GM08714 (cell line): Measurements from ENCODE around the gene KIAA0930.
A peak's percentile ranks its signal among the peaks of the same experiment; 100 is the strongest.
"Not testable (repeated sequence)": the region's sequence is repeated elsewhere in the genome, so short reads cannot be mapped to it uniquely, and the experiment has no call there.

Source experiments
- H3K4me3 ChIP-seq: fragments of 200-500 bp; sonication (Bioruptor generic); 2 replicates; pipeline ENCODE4 v1.5.1; 2014; ENCODE audit warnings: mild to moderate bottlenecking, low read length, inconsistent platforms
- ZNF274 ChIP-seq: IDR thresholded peaks from 2 replicates; pipeline ENCODE4 v1.6.1; 2012; ENCODE audit warnings: mild to moderate bottlenecking, low read depth, low read length

KIAA0930 gene

DNA sequence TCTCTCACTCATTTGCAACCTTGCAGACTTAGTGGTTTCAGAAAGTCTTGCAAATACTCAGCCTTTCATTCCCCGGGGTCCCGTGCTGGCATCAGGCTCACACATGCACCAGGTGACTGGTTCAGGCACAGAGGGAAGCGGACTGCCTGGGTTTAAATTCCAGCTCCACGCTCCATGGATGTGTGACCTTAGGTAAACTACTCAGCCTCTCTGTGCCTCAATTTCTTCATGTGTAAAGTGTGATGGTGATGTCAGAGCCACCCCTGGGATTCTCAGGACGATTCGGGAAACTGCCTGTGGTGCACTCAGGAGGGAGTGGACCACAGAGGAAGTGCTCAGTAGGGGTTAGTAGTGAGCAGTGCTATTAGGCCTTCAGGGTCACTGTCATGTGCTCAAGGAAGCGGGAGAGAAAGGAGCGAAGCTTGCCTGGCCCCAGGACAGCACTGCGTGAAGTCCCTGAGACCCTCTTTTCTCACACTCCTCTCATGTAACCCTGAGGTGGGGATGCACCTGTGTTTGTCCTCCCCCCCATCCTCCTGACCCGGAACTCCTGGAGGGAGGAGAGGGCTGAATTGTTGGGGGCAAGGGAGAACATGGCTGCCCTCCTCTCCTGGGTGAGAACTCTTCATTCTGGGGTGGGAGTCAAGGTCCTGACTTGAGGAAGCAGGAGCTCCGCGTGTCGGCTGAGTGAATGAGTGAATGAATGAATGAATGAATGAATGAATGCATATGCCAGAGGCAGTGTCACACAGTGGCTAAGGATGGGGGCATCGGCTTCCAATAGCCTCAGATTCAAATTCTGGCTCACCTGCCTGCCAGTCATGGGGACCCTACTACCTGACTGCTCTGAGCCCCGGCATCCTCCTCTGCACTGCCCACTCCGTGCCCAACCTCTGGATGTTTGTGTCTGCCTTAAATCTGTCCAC, 29.7 kb upstream of the KIAA0930 start:
- no peak for TF ChIP-seq ZNF274
- H3K4me3 ChIP-seq = no peak overlapping the region

DNA sequence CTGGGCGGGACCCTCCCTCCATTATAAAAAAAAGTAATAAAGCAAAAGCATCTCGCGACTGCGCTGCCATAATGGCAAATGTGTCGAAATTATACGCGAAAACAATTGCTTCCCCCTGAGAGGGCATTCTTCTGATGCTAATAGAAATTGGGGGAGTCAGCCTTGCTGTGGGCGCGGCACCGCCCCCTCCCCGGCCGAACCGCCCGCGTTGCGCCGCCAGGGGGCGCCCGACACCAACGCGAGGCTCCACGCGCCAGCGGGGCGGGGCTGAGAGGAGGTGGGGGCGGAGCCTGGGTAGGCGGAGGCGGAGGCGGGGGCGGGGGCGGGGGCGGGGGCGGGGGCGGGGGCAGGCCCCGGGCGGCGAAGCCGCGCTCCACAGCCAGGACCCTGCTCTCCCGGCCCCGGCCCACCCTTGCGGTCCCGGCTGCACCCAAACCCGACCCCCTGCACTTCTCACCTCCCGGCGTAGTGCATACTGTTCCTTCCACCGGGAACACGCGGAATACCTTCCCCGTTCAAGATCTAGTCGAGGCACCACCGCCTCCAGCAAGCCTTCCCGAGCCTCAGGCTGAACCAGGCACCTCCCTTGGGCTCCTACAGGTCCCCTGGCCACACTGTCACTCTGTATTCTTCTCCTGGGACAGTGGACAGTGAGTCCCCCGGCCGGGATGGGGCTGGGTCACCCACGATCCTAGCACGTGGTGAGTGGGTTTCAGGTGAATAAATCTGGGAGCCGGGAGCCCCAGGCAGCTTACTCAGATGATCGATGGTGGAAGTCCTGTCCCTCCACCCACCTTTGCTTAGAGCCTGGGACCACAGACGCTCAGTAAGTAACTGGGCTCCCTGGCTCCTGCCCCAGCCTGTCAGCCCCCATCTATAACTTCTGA, 28.5 kb upstream of the KIAA0930 start:
- H3K4me3 ChIP-seq = peak overlapping the region; percentile 75
- TF ChIP-seq ZNF274 = no peak

DNA sequence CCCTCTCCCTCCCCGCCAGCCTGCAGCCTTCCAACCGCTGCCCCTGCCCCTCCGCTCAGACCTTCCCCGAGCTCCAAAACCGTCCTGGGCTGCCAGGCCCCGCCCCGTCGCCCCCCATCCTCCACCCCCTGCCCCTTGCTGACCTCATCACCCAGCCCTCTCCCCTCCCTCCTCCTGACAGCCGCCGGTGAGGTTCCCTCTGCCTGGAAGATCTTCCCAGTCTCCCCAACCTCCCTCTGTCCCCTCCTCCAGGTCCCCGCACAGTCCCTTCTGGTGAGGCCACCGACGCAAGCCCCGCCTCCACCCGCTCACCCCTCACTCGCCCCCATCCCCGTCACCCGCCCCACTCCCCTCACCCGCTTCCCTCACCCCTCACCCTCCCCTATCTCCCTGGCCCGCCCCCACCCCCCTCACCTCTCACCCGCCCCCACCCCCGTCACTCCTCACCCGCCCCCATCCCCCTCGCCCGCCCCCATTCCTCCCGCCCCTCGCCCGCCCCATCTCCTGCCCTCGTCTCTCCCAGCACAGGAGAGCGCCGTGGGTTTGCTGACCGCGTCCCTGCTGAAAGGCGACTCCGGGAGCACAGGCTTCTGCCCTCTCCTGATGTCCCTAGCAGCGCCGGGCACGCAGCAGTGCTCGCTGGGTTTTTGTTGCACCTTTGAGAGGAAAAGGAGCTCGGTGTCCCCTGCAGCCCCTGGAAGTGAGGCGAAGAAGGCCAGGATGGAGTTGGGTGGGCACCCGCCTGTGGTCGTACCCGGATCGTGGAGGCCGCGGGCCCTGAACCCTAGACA, 27.7 kb upstream of the KIAA0930 start:
- TF ChIP-seq ZNF274 = no peak
- peak overlapping the region; percentile 75 for H3K4me3 ChIP-seq

DNA sequence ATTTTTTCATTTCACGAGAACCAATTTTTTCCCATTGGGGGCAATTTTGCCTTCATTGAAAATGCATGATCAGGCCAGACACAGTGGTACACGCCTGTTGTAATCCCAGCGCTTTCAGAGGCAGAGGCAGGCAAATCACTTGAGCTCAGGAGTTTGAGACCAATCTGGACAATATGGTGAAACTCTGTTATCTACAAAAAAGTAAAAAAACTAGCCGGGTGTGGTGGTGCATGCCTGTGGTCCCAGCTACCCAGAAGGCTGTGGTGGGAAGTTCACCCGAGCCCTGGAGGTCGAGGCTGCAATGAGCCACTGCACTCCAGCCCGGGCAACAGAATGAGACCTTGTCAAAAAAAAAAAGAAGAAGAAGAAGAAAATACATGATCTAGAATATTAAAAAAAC, 24.8 kb upstream of the KIAA0930 start:
- H3K4me3 ChIP-seq = no peak overlapping the region
- no peak for TF ChIP-seq ZNF274

DNA sequence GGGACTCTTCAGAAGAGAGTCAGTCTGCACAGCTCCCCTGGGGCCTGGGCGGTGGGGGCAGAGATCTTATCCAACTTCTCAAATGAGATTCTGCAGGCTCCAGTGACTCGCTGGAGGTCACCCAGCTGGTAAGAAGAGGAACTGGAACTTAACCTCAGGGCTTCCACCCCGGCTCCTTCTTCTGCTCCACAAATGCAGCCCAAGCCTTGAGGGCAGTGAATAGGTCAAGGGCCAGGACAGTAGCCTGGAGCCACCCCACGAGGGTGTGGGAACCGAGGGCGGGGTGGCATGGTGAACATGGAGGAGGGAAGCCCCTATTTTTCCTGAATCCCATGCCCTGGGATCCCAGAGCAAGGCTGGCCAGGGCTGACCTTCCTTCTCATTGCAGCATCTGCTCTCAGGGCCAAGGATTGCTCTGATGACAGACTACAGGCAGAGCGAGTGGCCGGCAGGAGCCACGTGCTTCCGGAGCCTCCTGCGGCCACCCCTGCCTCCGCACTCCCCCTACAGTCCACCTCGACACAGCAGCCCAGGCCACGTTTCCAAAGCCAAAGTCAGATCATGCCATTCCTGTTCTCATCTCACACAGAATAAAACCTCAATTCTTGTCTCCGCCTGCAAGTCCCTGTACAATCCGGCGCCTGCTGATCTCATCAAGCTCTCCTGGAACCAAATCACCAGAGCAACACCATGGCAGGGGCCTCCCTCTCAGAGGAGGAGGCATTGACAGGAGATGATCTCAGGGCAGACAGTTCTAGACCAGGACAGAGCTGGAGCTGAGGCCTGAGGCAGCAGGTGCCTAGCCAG, 23.0 kb upstream of the KIAA0930 start:
- no peak for TF ChIP-seq ZNF274
- H3K4me3 ChIP-seq = no peak overlapping the region; the same call in 1 of the 2 replicates

DNA sequence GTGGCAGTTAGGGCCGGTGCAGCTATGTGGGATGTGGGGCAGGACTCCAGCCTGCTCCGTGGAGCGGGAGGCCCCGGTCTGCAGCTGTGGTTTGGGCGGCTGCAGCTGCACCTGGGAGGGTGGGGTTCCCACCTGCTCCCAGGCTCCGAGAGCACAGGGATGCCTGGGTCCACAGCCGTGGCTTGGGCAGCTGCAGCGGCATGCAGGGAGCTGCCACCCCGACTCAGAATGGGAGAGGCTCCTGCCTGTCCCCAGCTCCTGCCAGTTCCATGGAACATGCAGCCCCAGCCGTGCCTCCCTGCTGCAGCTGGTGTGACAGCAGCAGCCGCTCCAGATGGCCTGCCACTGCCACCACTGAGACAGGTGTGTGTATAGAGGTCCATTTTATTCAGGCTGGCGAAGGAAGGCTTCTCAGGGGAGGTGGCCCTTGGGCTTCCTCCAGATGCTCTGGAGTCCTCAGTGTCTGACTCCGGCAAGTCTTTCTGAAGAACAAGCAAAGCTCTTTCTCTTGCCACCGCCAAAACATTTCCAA, 22.3 kb upstream of the KIAA0930 start:
- TF ChIP-seq ZNF274 = no peak
- peak overlapping the region; percentile 3; the same call in 1 of the 2 replicates for H3K4me3 ChIP-seq

DNA sequence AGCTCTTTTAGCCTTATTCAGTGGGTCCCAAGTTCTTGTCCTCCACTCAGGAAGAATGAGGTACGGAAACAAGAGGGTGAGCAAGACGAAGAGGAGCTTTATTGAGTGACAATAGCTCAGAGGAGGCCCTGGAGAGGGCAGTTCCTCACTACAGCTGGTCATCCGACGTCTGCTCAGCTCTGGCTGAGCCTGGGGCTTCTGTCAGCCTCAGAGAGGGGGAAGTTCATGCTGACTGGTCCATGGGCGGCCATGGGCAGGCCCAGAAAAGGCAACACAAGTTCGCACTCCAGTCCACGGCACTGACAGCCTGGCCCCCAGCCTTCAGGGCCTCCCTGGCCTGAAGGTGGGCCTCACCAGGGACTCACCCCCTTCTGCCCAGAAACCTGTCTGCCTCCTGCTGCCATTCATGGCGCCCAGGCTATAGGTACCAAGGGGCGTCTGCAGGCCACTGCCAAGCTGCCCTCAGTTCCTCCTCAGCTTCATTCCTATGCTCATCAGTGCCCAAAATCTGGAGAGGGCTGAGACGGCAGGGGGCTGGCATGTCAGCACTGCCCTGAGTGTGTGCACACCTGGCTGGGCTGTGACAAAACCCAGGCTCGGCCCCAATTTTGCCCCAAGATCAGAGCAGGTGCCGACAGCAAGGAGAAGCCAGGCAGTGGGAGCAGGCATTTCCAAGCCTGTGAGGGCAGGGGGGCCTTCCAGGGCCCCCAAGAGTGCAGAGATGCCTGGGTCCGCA, 21.7 kb upstream of the KIAA0930 start:
- H3K4me3 ChIP-seq = no peak overlapping the region; the same call in 1 of the 2 replicates
- no peak for TF ChIP-seq ZNF274

DNA sequence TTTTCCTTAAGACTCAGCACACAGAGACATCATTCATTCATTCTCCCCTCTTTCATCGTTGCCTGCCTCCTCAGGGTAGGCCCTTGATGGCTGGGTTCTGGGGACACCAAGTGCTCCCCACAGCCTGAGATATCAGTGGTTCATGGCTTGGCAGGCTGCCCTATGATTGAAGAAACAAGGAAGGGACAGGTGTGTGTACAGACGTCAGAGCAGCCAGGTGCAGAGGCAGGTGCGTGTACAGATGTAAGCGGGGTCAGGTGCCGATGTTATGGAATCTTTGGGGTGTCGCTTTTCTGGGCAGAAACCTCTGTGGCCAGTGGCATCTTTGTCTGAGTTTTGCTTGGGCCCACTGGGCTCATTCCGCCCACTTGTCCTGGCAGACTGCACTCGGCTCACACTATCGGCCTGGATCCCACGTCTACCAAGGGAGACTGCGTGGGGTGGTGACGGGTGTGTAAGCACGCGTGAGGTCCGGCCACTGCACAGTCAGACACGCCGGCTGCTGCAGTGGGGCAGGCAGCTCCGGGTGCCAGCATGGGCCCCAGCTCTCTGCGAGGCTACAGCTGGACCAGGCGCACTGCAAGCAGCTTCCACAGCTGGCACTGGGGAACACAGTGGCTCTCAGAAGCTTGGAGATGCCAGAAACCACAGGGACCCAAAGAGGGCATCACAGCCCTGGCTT, 20.9 kb upstream of the KIAA0930 start:
- H3K4me3 ChIP-seq = no peak overlapping the region
- TF ChIP-seq ZNF274 = no peak

DNA sequence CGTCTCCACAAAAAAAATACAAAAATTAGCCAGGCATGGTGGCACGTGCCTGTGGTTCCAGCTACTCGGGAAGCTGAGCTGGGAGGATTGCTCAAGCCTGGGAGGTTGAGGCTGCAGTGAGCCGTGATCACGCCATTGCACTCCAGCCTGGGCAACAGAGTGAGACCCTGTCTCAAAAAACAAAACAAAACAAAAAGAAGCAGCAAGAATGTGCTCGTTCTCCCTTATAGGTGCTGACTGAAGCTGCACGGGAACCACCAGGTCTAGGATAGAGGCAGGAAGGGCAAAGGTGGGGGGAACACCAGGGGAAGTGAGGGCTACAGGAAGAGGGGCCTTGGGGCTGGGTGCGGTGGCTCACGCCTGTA, 19.7 kb upstream of the KIAA0930 start:
- H3K4me3 ChIP-seq = not testable (repeated sequence)

DNA sequence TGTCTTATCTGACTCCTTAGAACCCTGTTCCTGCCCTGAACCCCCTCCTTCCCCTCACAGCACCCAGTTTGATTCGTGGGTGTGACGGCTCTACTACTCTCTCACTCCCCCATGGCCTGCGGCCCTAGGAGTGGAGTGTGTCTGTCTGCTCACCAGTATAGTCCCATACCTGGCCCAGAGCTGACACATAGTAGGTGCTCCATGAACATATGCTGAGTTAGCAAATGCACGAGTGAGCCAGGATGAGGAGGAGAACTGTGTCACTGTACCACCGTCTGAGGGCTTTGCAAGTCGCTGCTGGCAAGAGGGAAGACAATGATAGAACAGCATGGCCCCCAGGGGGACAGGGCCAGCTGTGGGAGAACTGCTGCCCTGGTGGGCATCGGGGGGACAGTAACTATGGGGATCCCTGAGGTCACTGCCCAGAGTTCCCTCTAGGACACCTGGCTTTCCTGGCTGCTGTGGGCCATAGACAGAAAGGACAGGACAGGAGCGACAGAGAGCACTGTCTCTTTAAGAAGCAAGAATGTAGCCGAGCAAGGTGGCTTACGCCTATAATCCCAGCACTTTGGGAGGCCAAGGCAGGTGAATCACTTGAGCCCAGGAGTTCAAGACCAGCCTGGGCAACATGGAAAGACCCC, 19.2 kb upstream of the KIAA0930 start:
- TF ChIP-seq ZNF274 = no peak
- no peak overlapping the region for H3K4me3 ChIP-seq

DNA sequence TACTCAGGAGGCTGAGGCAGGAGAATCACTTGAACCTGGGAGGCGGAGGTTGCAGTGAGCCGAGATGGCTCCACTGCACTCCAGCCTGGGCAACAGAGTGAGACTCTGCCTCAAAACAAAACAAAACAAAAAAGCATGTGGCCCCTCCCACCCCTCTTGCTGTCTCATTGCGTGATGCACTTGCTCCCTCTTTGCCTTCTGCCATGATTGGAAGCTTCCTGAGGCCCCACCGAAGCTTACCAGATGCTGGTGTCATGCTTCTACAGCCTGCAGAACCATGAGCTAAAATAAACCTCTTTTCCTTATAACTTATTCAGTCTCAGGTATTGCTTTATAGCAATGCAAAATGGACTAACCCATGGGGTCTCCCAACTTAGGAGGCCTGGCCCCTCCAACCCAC, 17.2 kb upstream of the KIAA0930 start:
- H3K4me3 ChIP-seq = not testable (repeated sequence)
